Measurements from ENCODE around the gene MRPL34. TPM values are rescaled to one million over a fixed set of nuclear protein-coding genes. Genes with fewer than 3 reads are reported as not detected.
"Not testable (repeated sequence)": the region's sequence is repeated elsewhere in the genome, so short reads cannot be mapped to it uniquely, and the experiment has no call there.

The MRPL34 gene
- polyA plus RNA-seq, 1 of the 3 experiments (the other 2 are of a cell fraction), result 72.9 TPM

GRCh38 chr19:17268754-17269153 lies 36.9 kb upstream of the MRPL34 start:
- 84% methylated on average over 13 of the region's 13 CpGs for WGBS (ENCODE audit: low lambda C conversion rate)
- TF ChIP-seq RXRA (IDR thresholded peaks at IDR 0.05; ENCODE audit: borderline replicate concordance, low read depth) (no peak), POLR2AphosphoS5 (IDR thresholded peaks at IDR 0.05; ENCODE audit: low read depth, low read length) (no peak), RAD21 (IDR thresholded peaks at IDR 0.05; ENCODE audit: low read length) (no peak)
- Histone ChIP-seq H3K36me3 (replicated peaks in 1 of 2; ENCODE audit: control insufficient read depth in 1 of 2, insufficient read depth in 2 of 2, low read length in 1 of 2) (peaks cover 8 to 12% of the 10 kb centered on the region in 2 experiments), H3K9me2 (no peaks in the 10 kb centered on the region), H3K4me2 (peak overlapping the region; percentile 97; the same call in 1 of the 2 replicates), H3K79me2 (ENCODE audit: insufficient read depth) (peaks cover 31% of the 10 kb centered on the region; the same call in 1 of the 2 replicates), H3K27ac (ENCODE audit: low read depth in 2 of 2, low read length in 1 of 2) (peak overlapping the region in 1 of 2 experiments; percentile 77; a peak in 2 of 4 replicates), H3F3A (replicated peaks; ENCODE audit: insufficient read depth) (peaks cover 11% of the 10 kb centered on the region), H3K4me1 (ENCODE audit: control insufficient read depth in 1 of 2, insufficient read depth in 2 of 2, low read depth in 1 of 2, low read length in 1 of 2) (peaks cover 0 to 6% of the 10 kb centered on the region in 2 experiments; a peak in 1 of 4 replicates), H2AFZ (ENCODE audit: low read depth) (no peak overlapping the region), H3K9me3 (no peaks in the 10 kb centered on the region), H3K27me3 (ENCODE audit: insufficient read depth) (no peaks in the 10 kb centered on the region), H3K4me3 (ENCODE audit: low read depth in 2 of 2, low read length in 1 of 2) (peak overlapping the region in 1 of 2 experiments; percentile 98; a peak in 1 of 4 replicates), H4K20me1 (ENCODE audit: insufficient read depth) (no peaks in the 10 kb centered on the region), H3K9ac (peak overlapping the region; percentile 83; the same call in 1 of the 2 replicates)
- DNase-seq, result no peak
- CTCF ChIA-PET, result interaction anchor here (1.1 kb wide), 1 partner anchor 13 kb away, joined by 4 read pairs; no protein-coding TSS in a partner anchor
- POLR2A ChIA-PET, result no interaction called here

- H3K9me2 ChIP-seq; H3K9ac ChIP-seq; POLR2A ChIA-PET; H3K79me2 ChIP-seq (ENCODE audit: insufficient read depth); H4K20me1 ChIP-seq (ENCODE audit: insufficient read depth); CTCF ChIA-PET; H3K4me1 ChIP-seq (ENCODE audit: control insufficient read depth in 1 of 2, insufficient read depth in 2 of 2, low read depth in 1 of 2, low read length in 1 of 2); H3K27ac ChIP-seq (ENCODE audit: low read depth in 2 of 2, low read length in 1 of 2); H3K4me3 ChIP-seq (ENCODE audit: low read depth in 2 of 2, low read length in 1 of 2); H2AFZ ChIP-seq (ENCODE audit: low read depth); H3K4me2 ChIP-seq; H3K27me3 ChIP-seq (ENCODE audit: insufficient read depth); H3K9me3 ChIP-seq; DNase-seq: not testable (repeated sequence)
- peaks cover 24 to 27% of the 10 kb centered on the region in 2 experiments for H3K36me3 ChIP-seq (replicated peaks in 1 of 2; ENCODE audit: control insufficient read depth in 1 of 2, insufficient read depth in 2 of 2, low read length in 1 of 2)
- WGBS (ENCODE audit: low lambda C conversion rate), result 94% methylated on average over 1 of the region's 3 CpGs
- H3F3A ChIP-seq (replicated peaks; ENCODE audit: insufficient read depth), result peaks cover 13% of the 10 kb centered on the region
Observed at GRCh38 chr19:17274892-17275291, 30.8 kb upstream of the MRPL34 start.

GRCh38 chr19:17275441-17276175 lies 30.1 kb upstream of the MRPL34 start:
- no peak for DNase-seq
- H3K27me3 ChIP-seq (ENCODE audit: insufficient read depth), result no peaks in the 10 kb centered on the region
- no peaks in the 10 kb centered on the region for H4K20me1 ChIP-seq (ENCODE audit: insufficient read depth)
- H3K9me2 ChIP-seq, result no peaks in the 10 kb centered on the region
- no peak overlapping the region for H3K9ac ChIP-seq
- H3K27ac ChIP-seq (ENCODE audit: low read depth in 2 of 2, low read length in 1 of 2), result no peak overlapping the region
- no peak overlapping the region for H3K4me3 ChIP-seq (ENCODE audit: low read depth in 2 of 2, low read length in 1 of 2)
- H3K36me3 ChIP-seq (replicated peaks in 1 of 2; ENCODE audit: control insufficient read depth in 1 of 2, insufficient read depth in 2 of 2, low read length in 1 of 2), result peaks cover 24 to 27% of the 10 kb centered on the region in 2 experiments
- no peaks in the 10 kb centered on the region for H3K4me1 ChIP-seq (ENCODE audit: control insufficient read depth in 1 of 2, insufficient read depth in 2 of 2, low read depth in 1 of 2, low read length in 1 of 2)
- WGBS (ENCODE audit: low lambda C conversion rate), result 97% methylated on average over 14 of the region's 19 CpGs
- no peak overlapping the region for H2AFZ ChIP-seq (ENCODE audit: low read depth)
- POLR2A ChIA-PET, result no interaction called here
- H3K9me3 ChIP-seq, result no peaks in the 10 kb centered on the region
- TF ChIP-seq TEAD4 (IDR thresholded peaks at IDR 0.05; ENCODE audit: borderline replicate concordance, insufficient read depth) (no peak), SIN3A (IDR thresholded peaks at IDR 0.05; ENCODE audit: borderline replicate concordance, low read depth, low read length) (no peak), POLR2AphosphoS5 (IDR thresholded peaks at IDR 0.05; ENCODE audit: low read depth, low read length) (no peak), JUND (IDR thresholded peaks at IDR 0.05) (no peak), NFIC (IDR thresholded peaks at IDR 0.05; ENCODE audit: borderline replicate concordance) (no peak), RCOR1 (IDR thresholded peaks at IDR 0.05; ENCODE audit: low read length) (no peak), MAX (IDR thresholded peaks at IDR 0.05; ENCODE audit: low read depth) (no peak)
- H3K79me2 ChIP-seq (ENCODE audit: insufficient read depth), result no peaks in the 10 kb centered on the region; the same call in 1 of the 2 replicates
- H3K4me2 ChIP-seq, result no peak overlapping the region
- peaks cover 13% of the 10 kb centered on the region for H3F3A ChIP-seq (replicated peaks; ENCODE audit: insufficient read depth)
- CTCF ChIA-PET, result no interaction called here

Data from SK-N-SH (cell line).